K562 (cell line): ENCODE results near the gene PDE6D. TPM values are rescaled to one million over a fixed set of nuclear protein-coding genes. Genes with fewer than 3 reads are reported as not detected.
A peak's percentile ranks its signal among the peaks of the same experiment; 100 is the strongest.

Experiments
- ATAC-seq: fragments of 200-7000 bp; cut with Tn5 transposase; 3 replicates; pipeline ENCODE4 v1.9.1; 2020; ENCODE audit warnings: moderate library complexity
- BruUV-seq: library from RNA; stranded (reverse); fragments of 400-500 nt; replicated peaks from 2 replicates; lab custom pipeline; 2021; lab: Mats Ljungman, UMichigan
- CTCF ChIA-PET: fragments of 300-600 bp; formaldehyde crosslinking; extraction: SDS; loops from one replicate; lab custom pipeline; 2021; ENCODE audit warnings: low intra/inter-chr PET ratio; lab: Yijun Ruan, JAX
- POLR2A ChIA-PET: fragments of 300-600, 350-650 bp; sonication (Branson Sonifier 250); formaldehyde crosslinking; extraction: SDS; loops from one replicate; lab custom pipeline; 2021; ENCODE audit warnings: antibody characterized with exemption, inconsistent platforms; lab: Yijun Ruan, JAX
- DNase-seq, 4 experiments: peaks; one replicate each; pipeline versions ENCODE4 v3.0.0 to v3.0.0-alpha.2; 2011 to 2018; ENCODE audit warnings: low spot score in 3 of 4, mixed read lengths in 3 of 4; ENCODE audit errors: extremely low read depth in 1 of 4
- FAIRE-seq: peaks from 2 replicates; lab custom pipeline; 2011; peaks lifted over from hg19 to GRCh38; lab: Jason Lieb, UNC
- H2AFZ ChIP-seq: 2 replicates; pipeline ENCODE4 v1.6.0; 2011; ENCODE audit warnings: low read depth, low read length, control low read depth, inconsistent platforms
- H3K27ac ChIP-seq: fragments of 200-600 bp; 3 replicates; pipeline ENCODE4 v1.8.0; 2011; ENCODE audit warnings: low read depth, mild to moderate bottlenecking, control low read depth, inconsistent platforms, low read length, moderate library complexity, mixed read lengths; ENCODE audit errors: extremely low read depth
- H3K27me3 ChIP-seq, 2 experiments: fragments of 300-600 bp in 1 of 2; 2 replicates in 1 of 2; 3 replicates in 1 of 2; pipeline versions ENCODE4 v1.6.0 to v1.8.0; 2011; ENCODE audit warnings: inconsistent platforms in 2 of 2, low read length in 2 of 2, mild to moderate bottlenecking in 1 of 2, mixed read lengths in 1 of 2, moderate library complexity in 1 of 2; ENCODE audit not compliant: control insufficient read depth in 2 of 2, insufficient read depth in 2 of 2
- H3K36me3 ChIP-seq: fragments of 300-600 bp; 3 replicates; pipeline ENCODE4 v1.8.0; 2011; ENCODE audit warnings: mild to moderate bottlenecking, low read length, inconsistent platforms; ENCODE audit not compliant: control insufficient read depth, insufficient read depth
- H3K4me1 ChIP-seq, 2 experiments: fragments of 200-600 bp in 1 of 2; replicated peaks in 1 of 2; 2 replicates in 1 of 2; 3 replicates in 1 of 2; pipeline versions ENCODE4 v1.5.1 to v1.8.0; 2011; ENCODE audit warnings: inconsistent platforms in 2 of 2, low read length in 2 of 2, mild to moderate bottlenecking in 1 of 2, mixed read lengths in 1 of 2, moderate library complexity in 1 of 2; ENCODE audit not compliant: control insufficient read depth in 2 of 2, insufficient read depth in 2 of 2
- H3K4me2 ChIP-seq: 2 replicates; pipeline ENCODE4 v1.6.1; 2011; ENCODE audit warnings: low read length, control low read depth, inconsistent platforms, mixed read lengths; ENCODE audit not compliant: insufficient read depth
- H3K4me3 ChIP-seq: fragments of 200-600 bp; sonication (generic), shearing (Covaris generic); 2 replicates; pipeline ENCODE4 v1.5.1; 2016; ENCODE audit warnings: control low read depth, inconsistent platforms
- H3K79me2 ChIP-seq: fragments of 200-600 bp; 3 replicates; pipeline ENCODE4 v1.8.0; 2011; ENCODE audit warnings: low read length, inconsistent platforms; ENCODE audit not compliant: control insufficient read depth, insufficient read depth
- H3K9ac ChIP-seq, 2 experiments: 2 replicates each; pipeline versions ENCODE4 v1.6.0 to v1.6.1; 2011; ENCODE audit warnings: low read depth in 2 of 2, low read length in 2 of 2, control low read depth in 1 of 2, inconsistent platforms in 1 of 2, mild to moderate bottlenecking in 1 of 2, mixed read lengths in 1 of 2; ENCODE audit not compliant: insufficient read depth in 1 of 2
- H3K9me1 ChIP-seq: one replicate; pipeline ENCODE4 v1.6.0; 2011; ENCODE audit warnings: inconsistent platforms, mild to moderate bottlenecking, low read length, moderate library complexity; ENCODE audit not compliant: control insufficient read depth, insufficient read depth
- H3K9me3 ChIP-seq: replicated peaks from 2 replicates; pipeline ENCODE4 v1.5.1; 2011; ENCODE audit warnings: low read depth, low read length, inconsistent platforms; ENCODE audit not compliant: control insufficient read depth, insufficient read depth
- H4K20me1 ChIP-seq: replicated peaks from 2 replicates; pipeline ENCODE4 v1.6.1; 2011; ENCODE audit warnings: low read length, inconsistent platforms, mixed read lengths; ENCODE audit not compliant: control insufficient read depth, insufficient read depth
- CC2D1A ChIP-seq: fragments of 450-650 bp; IDR thresholded peaks from 2 replicates; pipeline ENCODE4 v1.6.1; 2017; ENCODE audit warnings: mild to moderate bottlenecking
- CSDE1 ChIP-seq, 2 experiments: fragments of 450-650 bp; IDR thresholded peaks; 2 replicates each; pipeline ENCODE4 v1.6.1; 2016; ENCODE audit warnings: mild to moderate bottlenecking in 1 of 2
- EGR1 ChIP-seq: fragments of 450-650 bp; conservative IDR thresholded peaks from 2 replicates; pipeline ENCODE4 v1.6.1; 2017; ENCODE audit warnings: mild to moderate bottlenecking
- ETV1 ChIP-seq: fragments of 450-650 bp; conservative IDR thresholded peaks from 2 replicates; pipeline ENCODE4 v1.6.1; 2016; ENCODE audit warnings: missing genetic modification characterization, control low read depth, low read depth, missing compliant biosample characterization
- ETV6 ChIP-seq, 3 experiments: fragments of 150-350 bp in 1 of 3; sonication (generic) in 1 of 3; formaldehyde crosslinking in 1 of 3; IDR thresholded peaks; 2 replicates each; pipeline versions ENCODE4 v1.6.1 to v1.8.0; 2014 to 2022; ENCODE audit warnings: borderline replicate concordance in 2 of 3, low read depth in 2 of 3, antibody characterized with exemption in 1 of 3, low read length in 1 of 3, mild to moderate bottlenecking in 1 of 3, missing genetic modification reagents in 1 of 3
- FOXO4 ChIP-seq: fragments of 450-650 bp; formaldehyde crosslinking; IDR thresholded peaks from 2 replicates; pipeline ENCODE4 v1.4.0; 2020; ENCODE audit warnings: mild to moderate bottlenecking, moderate library complexity
- KDM4B ChIP-seq, 2 experiments: fragments of 450-650 bp in 1 of 2; sonication (generic) in 1 of 2; IDR thresholded peaks; 2 replicates each; pipeline ENCODE4 v1.6.1; 2016 to 2017; ENCODE audit warnings: borderline replicate concordance in 2 of 2, antibody characterized with exemption in 1 of 2, low read depth in 1 of 2, mild to moderate bottlenecking in 1 of 2
- KLF13 ChIP-seq: fragments of 450-650 bp; IDR thresholded peaks from 2 replicates; pipeline ENCODE4 v1.6.1; 2016; ENCODE audit warnings: missing genetic modification characterization, low read depth, mild to moderate bottlenecking, missing compliant biosample characterization, moderate library complexity, borderline replicate concordance
- MLLT1 ChIP-seq, 2 experiments: fragments of 450-650 bp; IDR thresholded peaks; 2 replicates each; pipeline ENCODE4 v1.6.1; 2016
- SIN3B ChIP-seq: fragments of 450-650 bp; IDR thresholded peaks from 2 replicates; pipeline ENCODE4 v1.6.1; 2017; ENCODE audit warnings: low read depth, mild to moderate bottlenecking, moderate library complexity
- SIX5 ChIP-seq, 2 experiments: IDR thresholded peaks; 2 replicates each; pipeline ENCODE4 v1.6.1; 2011; ENCODE audit warnings: low read length in 2 of 2, borderline replicate concordance in 1 of 2, low read depth in 1 of 2, mild to moderate bottlenecking in 1 of 2, moderate library complexity in 1 of 2; ENCODE audit not compliant: insufficient read depth in 1 of 2
- SREBF1 ChIP-seq: fragments of 150-350 bp; IDR thresholded peaks from 2 replicates; pipeline ENCODE4 v1.6.1; 2014; ENCODE audit warnings: antibody characterized with exemption, low read depth, low read length, borderline replicate concordance
- YBX1 ChIP-seq: fragments of 450-650 bp; IDR thresholded peaks from 2 replicates; pipeline ENCODE4 v1.7.1; 2016; ENCODE audit warnings: mild to moderate bottlenecking
- ZFP91 ChIP-seq: sonication (generic); formaldehyde crosslinking; IDR thresholded peaks from 2 replicates; pipeline ENCODE4 v1.8.0; 2022; ENCODE audit warnings: mild to moderate bottlenecking, missing genetic modification reagents
- ZNF224 ChIP-seq: sonication (generic); formaldehyde crosslinking; IDR thresholded peaks from 2 replicates; pipeline ENCODE4 v1.8.0; 2022; ENCODE audit warnings: mild to moderate bottlenecking, missing genetic modification reagents
- ZNF41 ChIP-seq: fragments of 250-450 bp; sonication (Bioruptor Pico); conservative IDR thresholded peaks from 2 replicates; pipeline ENCODE4 v1.4.0; 2020; ENCODE audit warnings: mild to moderate bottlenecking
- WGBS: fragments of 100-300 bp; shearing (Covaris generic); methylation state at CpG from one replicate; pipeline ENCODE4 v1.1.6; 2016; ENCODE audit warnings: low coverage, mixed read lengths; ENCODE audit not compliant: insufficient coverage; ENCODE audit errors: missing lambda C conversion rate; 5-methylcytosine and 5-hydroxymethylcytosine counted together
- in situ Hi-C: fragments of 300-500 bp; cut with MboI; formaldehyde crosslinking; loops from 4 replicates; pipeline ENCODE4 v1.15.0; 2018; ENCODE audit warnings: inconsistent platforms, mixed read lengths
- intact Hi-C: fragments of 100-400 bp; cut with micrococcal nuclease; formaldehyde crosslinking; loops from 2 replicates; pipeline ENCODE4 v1.14.2; 2022
- polyA plus RNA-seq, 8 experiments: library from polyadenylated mRNA; depleted of rRNA in 4 of 8; stranded (reverse) in 5 of 8; unstranded in 3 of 8; fragments of >200 nt; fragmentation: Nextera tagmentation in 2 of 8; fragmentation: Illumina TruSeq in 1 of 8; extraction: Ambion mirVana in 2 of 8; extraction: Trizol in 1 of 8; gene quantifications; 2 replicates each; pipeline versions ENCODE4 v1.2.1 to v1.2.3, GENCODE V29; 2011 to 2014; ENCODE audit warnings: inconsistent platforms in 1 of 8, missing spikeins in 1 of 8
- total RNA-seq, 7 experiments: library from RNA; depleted of rRNA in 6 of 7; stranded (reverse); fragments of >200 nt in 6 of 7; fragmentation: Illumina TruSeq in 2 of 7; extraction: Trizol in 2 of 7; gene quantifications; 2 replicates each; pipeline versions ENCODE4 v1.2.1 to v1.2.3, GENCODE V29; 2011 to 2021; ENCODE audit warnings: low replicate concordance in 1 of 7

The PDE6D gene
- total and polyA plus RNA-seq, 9 of the 15 experiments (the other 6 are each of a cell fraction or from before 2014, with no cell fraction given), result 0.65 to 11.6 (median 7.0) TPM

GRCh38 chr2:231786177-231786916, 5.3 kb upstream of the PDE6D start, which contains the start of gene COPS7B:
COPS7B (plus strand) TSS chr2:231786445; CDS start chr2:231788571, 2,126 bp downstream.
- Histone ChIP-seq H3K27me3 (no peaks in the 10 kb centered on the region), H2AFZ (peak within 1 kb of the TSS; percentile 99), H3K4me1 (peaks cover 9 to 13% of the 10 kb centered on the region in 2 experiments; a peak in 3 of 5 replicates), H3K4me2 (peak within 1 kb of the TSS; percentile 91), H4K20me1 (peaks cover 4% of the 10 kb centered on the region; the same call in 1 of the 2 replicates), H3K9ac (peak within 1 kb of the TSS; percentile 67 to 95), H3K36me3 (peaks cover 25% of the 10 kb centered on the region; the same call in 1 of the 3 replicates), H3K9me1 (no peaks in the 10 kb centered on the region), H3K4me3 (peak within 1 kb of the TSS; percentile 99), H3K9me3 (no peaks in the 10 kb centered on the region), H3K27ac (peak within 1 kb of the TSS; percentile 76), H3K79me2 (peaks cover 37% of the 10 kb centered on the region)
- under 1% methylated on average over 40 of the region's 69 CpGs for WGBS
- in situ Hi-C loops (no loop called here), intact Hi-C loops (loop anchor here (2.0 to 10.0 kb wide), 3 partner anchors 70 to 322 kb away; partner anchors contain the start of gene NCL)
- CTCF ChIA-PET, result no interaction called here
- DNase-seq (peak; percentile 60 to 85 (median 72)), FAIRE-seq (peak; percentile 86), ATAC-seq (peak; percentile 88)
- no TSS peak for BruUV-seq
- POLR2A ChIA-PET, result interaction anchor here (0.6 kb wide), 1 partner anchor 481 kb away, joined by 3 read pairs; no protein-coding TSS in a partner anchor
- TF ChIP-seq ZFP91 (CRISPR knock-in tag) (peak; percentile 56; the same call in 1 of the 2 replicates), KLF13 (tag) (peak; percentile 83), ZNF41 (CRISPR knock-in tag) (no peak), SREBF1 (no peak), YBX1 (no peak), SIX5 (IDR thresholded peaks at IDR 0.05; ENCODE audit: borderline replicate concordance in 1 of 2, insufficient read depth in 1 of 2, low read depth in 1 of 2, low read length in 2 of 2) (peak; percentile 65 to 79; a peak in 3 of 4 replicates), CSDE1 (IDR thresholded peaks at IDR 0.05) (no peak), MLLT1 (IDR thresholded peaks at IDR 0.05) (0 out of 4 replicates have a peak, but pooled peaks of 1 of the 2 experiments have one; percentile 9), KDM4B (IDR thresholded peaks at IDR 0.05; ENCODE audit: borderline replicate concordance in 2 of 2, low read depth in 1 of 2) (peak in 1 of 2 experiments; percentile 92; a peak in 1 of 4 replicates), CC2D1A (no peak), FOXO4 (no peak), SIN3B (peak; percentile 99), ZNF224 (CRISPR knock-in tag) (no peak), EGR1 (peak; percentile 66), ETV1 (tag) (peak; percentile 60), ETV6 (IDR thresholded peaks at IDR 0.05; ENCODE audit: borderline replicate concordance in 1 of 2, low read depth in 2 of 2, low read length in 1 of 2) (no peak), ETV6 (CRISPR knock-in tag; IDR thresholded peaks at IDR 0.05; ENCODE audit: borderline replicate concordance) (no peak)
